Measurements from ENCODE around the gene FOXK1.
"Not testable (repeated sequence)": the region's sequence is repeated elsewhere in the genome, so short reads cannot be mapped to it uniquely, and the experiment has no call there.

- not testable (repeated sequence) for TF ChIP-seq CTCF, EP300, POLR2A (IDR thresholded peaks at IDR 0.05)
Observed at GRCh38 chr7:4643204-4643471, 39.0 kb upstream of the FOXK1 start.
